H1 (cell line): ENCODE results near the gene DOCK1. TPM values are rescaled to one million over a fixed set of nuclear protein-coding genes. Genes with fewer than 3 reads are reported as not detected.

Source experiments
- CTCF ChIA-PET: fragments of 300-600 bp; sonication (Branson Sonifier 250); formaldehyde crosslinking; loops from one replicate; lab custom pipeline; 2021; ENCODE audit not compliant: partially characterized antibody; lab: Charles Lee
- POLR2A ChIA-PET: fragments of 300-600 bp; sonication (Branson Sonifier 250); formaldehyde crosslinking; loops from one replicate; lab custom pipeline; 2021; ENCODE audit warnings: inconsistent platforms; ENCODE audit not compliant: partially characterized antibody; lab: Charles Lee
- DNase-seq, 2 experiments: peaks; one replicate each; pipeline versions ENCODE4 v3.0.0 to v3.0.0-alpha.2; 2010 to 2022; ENCODE audit warnings: low spot score in 2 of 2, low read depth in 1 of 2, mixed read lengths in 1 of 2
- FAIRE-seq: peaks from 2 replicates; lab custom pipeline; 2011; peaks lifted over from hg19 to GRCh38; lab: Jason Lieb, UNC
- H2AFZ ChIP-seq: 2 replicates; pipeline ENCODE4 v1.8.1; 2012; ENCODE audit warnings: low read length, inconsistent platforms
- H2AK5ac ChIP-seq: 2 replicates; pipeline ENCODE4 v1.6.1; 2013; ENCODE audit warnings: low read depth, low read length
- H2BK120ac ChIP-seq: replicated peaks from 2 replicates; pipeline ENCODE3; 2013; ENCODE audit warnings: low read depth, low read length, inconsistent platforms
- H2BK12ac ChIP-seq: 2 replicates; pipeline ENCODE4 v1.6.1; 2013; ENCODE audit warnings: low read depth, low read length
- H2BK15ac ChIP-seq: 2 replicates; pipeline ENCODE4 v1.6.1; 2013; ENCODE audit warnings: low read length
- H2BK20ac ChIP-seq: 2 replicates; pipeline ENCODE4 v1.6.1; 2013; ENCODE audit warnings: low read length
- H2BK5ac ChIP-seq: 2 replicates; pipeline ENCODE4 v1.6.1; 2013; ENCODE audit warnings: low read depth, low read length
- H3K14ac ChIP-seq: 2 replicates; pipeline ENCODE4 v1.6.1; 2013; ENCODE audit warnings: inconsistent platforms; ENCODE audit not compliant: insufficient read length
- H3K18ac ChIP-seq: 2 replicates; pipeline ENCODE4 v1.6.1; 2013; ENCODE audit warnings: low read length; ENCODE audit errors: extremely low read depth
- H3K23ac ChIP-seq: 2 replicates; pipeline ENCODE4 v1.6.1; 2013; ENCODE audit warnings: inconsistent platforms; ENCODE audit not compliant: insufficient read length
- H3K23me2 ChIP-seq: 2 replicates; pipeline ENCODE4 v1.6.1; 2013; ENCODE audit warnings: low read depth, low read length
- H3K27ac ChIP-seq: 2 replicates; pipeline ENCODE4 v1.6.1; 2011; ENCODE audit warnings: low read depth, low read length, inconsistent platforms
- H3K27me3 ChIP-seq, 4 experiments: replicated peaks in 1 of 4; 1 replicate in 1 of 4; 2 replicates in 3 of 4; pipeline versions ENCODE4 v1.6.1 to v1.8.1; 2011 to 2013; ENCODE audit warnings: low read length in 3 of 4, mild to moderate bottlenecking in 3 of 4, inconsistent platforms in 2 of 4, mixed read lengths in 2 of 4, moderate library complexity in 1 of 4; ENCODE audit not compliant: control insufficient read depth in 3 of 4, insufficient read depth in 3 of 4; ENCODE audit errors: extremely low read depth in 1 of 4
- H3K36me3 ChIP-seq, 4 experiments: 2 replicates each; pipeline versions ENCODE4 v1.6.1 to v1.8.1; 2011 to 2013; ENCODE audit warnings: mild to moderate bottlenecking in 4 of 4, low read length in 3 of 4, moderate library complexity in 2 of 4, control low read depth in 1 of 4, inconsistent platforms in 1 of 4; ENCODE audit not compliant: insufficient read depth in 4 of 4, control insufficient read depth in 2 of 4
- H3K4ac ChIP-seq: replicated peaks from 2 replicates; pipeline ENCODE3; 2013; ENCODE audit warnings: low read length, low read depth, mixed read lengths, inconsistent platforms; ENCODE audit not compliant: insufficient read length
- H3K4me1 ChIP-seq, 4 experiments: replicated peaks in 1 of 4; 1 replicate in 1 of 4; 2 replicates in 3 of 4; pipeline versions ENCODE4 v1.6.1 to v1.8.1; 2011 to 2013; ENCODE audit warnings: low read length in 3 of 4, inconsistent platforms in 2 of 4, mixed read lengths in 1 of 4; ENCODE audit not compliant: insufficient read depth in 4 of 4, control insufficient read depth in 3 of 4
- H3K4me2 ChIP-seq, 2 experiments: 2 replicates each; pipeline versions ENCODE4 v1.6.1 to v1.8.1; 2011 to 2013; ENCODE audit warnings: low read depth in 2 of 2, low read length in 2 of 2, control low read depth in 1 of 2, inconsistent platforms in 1 of 2, mild to moderate bottlenecking in 1 of 2; ENCODE audit not compliant: insufficient read depth in 1 of 2
- H3K4me3 ChIP-seq, 4 experiments: fragments of 200-600, 300-600 bp in 1 of 4; sonication (generic), shearing (Covaris generic), sonication (Bioruptor Twin) in 1 of 4; 2 replicates each; pipeline versions ENCODE4 v1.5.1 to v1.8.1; 2011 to 2016; ENCODE audit warnings: low read length in 4 of 4, low read depth in 3 of 4, control low read depth in 2 of 4, inconsistent platforms in 2 of 4, mild to moderate bottlenecking in 2 of 4, mixed read lengths in 1 of 4, moderate library complexity in 1 of 4; ENCODE audit not compliant: insufficient read depth in 2 of 4; ENCODE audit errors: extremely low read depth in 1 of 4
- H3K56ac ChIP-seq: replicated peaks from 2 replicates; pipeline ENCODE3; 2013; ENCODE audit warnings: low read depth, mild to moderate bottlenecking, mixed read lengths, low read length, inconsistent platforms; ENCODE audit not compliant: insufficient read length
- H3K79me1 ChIP-seq: 2 replicates; pipeline ENCODE4 v1.6.1; 2013; ENCODE audit warnings: low read depth, low read length, control low read depth
- H3K79me2 ChIP-seq, 2 experiments: 2 replicates each; pipeline versions ENCODE4 v1.6.1 to v1.8.1; 2012 to 2013; ENCODE audit warnings: low read length in 2 of 2, mild to moderate bottlenecking in 2 of 2, inconsistent platforms in 1 of 2; ENCODE audit not compliant: insufficient read depth in 2 of 2, control insufficient read depth in 1 of 2
- H3K9ac ChIP-seq, 4 experiments: replicated peaks in 1 of 4; 1 replicate in 1 of 4; 2 replicates in 3 of 4; pipeline versions ENCODE4 v1.6.1 to v1.8.1; 2011 to 2013; ENCODE audit warnings: low read depth in 3 of 4, low read length in 3 of 4, control low read depth in 2 of 4, mild to moderate bottlenecking in 2 of 4, moderate library complexity in 2 of 4, inconsistent platforms in 1 of 4; ENCODE audit errors: extremely low read depth in 1 of 4
- H3K9me3 ChIP-seq, 2 experiments: 2 replicates each; pipeline versions ENCODE4 v1.6.1 to v1.8.1; 2012 to 2013; ENCODE audit warnings: mild to moderate bottlenecking in 2 of 2, moderate library complexity in 2 of 2, control low read depth in 1 of 2, inconsistent platforms in 1 of 2, low read depth in 1 of 2, low read length in 1 of 2, mixed read lengths in 1 of 2; ENCODE audit not compliant: insufficient read depth in 2 of 2
- H4K20me1 ChIP-seq, 2 experiments: replicated peaks in 1 of 2; 2 replicates each; pipeline versions ENCODE3 to v1.8.1; 2011 to 2013; ENCODE audit warnings: inconsistent platforms in 2 of 2, low read length in 2 of 2, mild to moderate bottlenecking in 1 of 2; ENCODE audit not compliant: insufficient read depth in 2 of 2, control insufficient read depth in 1 of 2
- H4K5ac ChIP-seq: 2 replicates; pipeline ENCODE4 v1.6.1; 2013; ENCODE audit warnings: low read length, low read depth, mixed read lengths, inconsistent platforms; ENCODE audit not compliant: insufficient read length
- H4K8ac ChIP-seq: 2 replicates; pipeline ENCODE4 v1.8.0; 2013; ENCODE audit warnings: mild to moderate bottlenecking, moderate library complexity, low read length, inconsistent platforms; ENCODE audit not compliant: insufficient read depth; ENCODE audit errors: extremely low read depth
- H4K91ac ChIP-seq: replicated peaks from 2 replicates; pipeline ENCODE3; 2013; ENCODE audit warnings: low read length, mixed read lengths, inconsistent platforms; ENCODE audit not compliant: insufficient read length
- CHD1 ChIP-seq: IDR thresholded peaks from 2 replicates; pipeline ENCODE4 v1.6.1; 2012; ENCODE audit warnings: low read depth, low read length, improper control_type of control experiment
- RFX5 ChIP-seq: IDR thresholded peaks from 2 replicates; pipeline ENCODE4 v1.6.1; 2011; ENCODE audit warnings: low read depth, low read length, improper control_type of control experiment, borderline replicate concordance
- WGBS, 2 experiments: shearing (Covaris generic) in 1 of 2; methylation state at CpG; one replicate each; pipeline versions ENCODE4 v1.1.6 to v1.1.7; 2013 to 2015; ENCODE audit warnings: low lambda C conversion rate in 2 of 2, mixed read lengths in 2 of 2, inconsistent platforms in 1 of 2, low coverage in 1 of 2, missing lambda C conversion rate in 1 of 2; ENCODE audit not compliant: insufficient replicate concordance in 2 of 2, insufficient coverage in 1 of 2, insufficient read length in 1 of 2; ENCODE audit errors: extremely low coverage in 1 of 2, missing lambda C conversion rate in 1 of 2; 5-methylcytosine and 5-hydroxymethylcytosine counted together
- polyA plus RNA-seq, 7 experiments: library from polyadenylated mRNA; depleted of rRNA in 3 of 7; stranded (reverse) in 5 of 7; unstranded in 2 of 7; fragments of >200 nt in 5 of 7; fragments of 200-250 nt in 2 of 7; gene quantifications; 1 replicate in 5 of 7; 2 replicates in 1 of 7; 4 replicates in 1 of 7; pipeline versions ENCODE4 v1.2.1 to v1.2.3, GENCODE V29; 2011 to 2013; ENCODE audit warnings: missing spikeins in 2 of 7, mixed read lengths in 2 of 7
- total RNA-seq: library from RNA; stranded (reverse); fragmentation: NEBNext Ultra II Directional; extraction: Animal tissue kit (Norgen Biotek cat#: 25700); gene quantifications from 2 replicates; pipeline ENCODE4 v1.2.1, GENCODE V29; 2021

DOCK1 gene
- total and polyA plus RNA-seq, 2 of the 8 experiments (the other 6 are each of a cell fraction or from before 2014, with no cell fraction given): 11.6 to 53.0 TPM

DNA sequence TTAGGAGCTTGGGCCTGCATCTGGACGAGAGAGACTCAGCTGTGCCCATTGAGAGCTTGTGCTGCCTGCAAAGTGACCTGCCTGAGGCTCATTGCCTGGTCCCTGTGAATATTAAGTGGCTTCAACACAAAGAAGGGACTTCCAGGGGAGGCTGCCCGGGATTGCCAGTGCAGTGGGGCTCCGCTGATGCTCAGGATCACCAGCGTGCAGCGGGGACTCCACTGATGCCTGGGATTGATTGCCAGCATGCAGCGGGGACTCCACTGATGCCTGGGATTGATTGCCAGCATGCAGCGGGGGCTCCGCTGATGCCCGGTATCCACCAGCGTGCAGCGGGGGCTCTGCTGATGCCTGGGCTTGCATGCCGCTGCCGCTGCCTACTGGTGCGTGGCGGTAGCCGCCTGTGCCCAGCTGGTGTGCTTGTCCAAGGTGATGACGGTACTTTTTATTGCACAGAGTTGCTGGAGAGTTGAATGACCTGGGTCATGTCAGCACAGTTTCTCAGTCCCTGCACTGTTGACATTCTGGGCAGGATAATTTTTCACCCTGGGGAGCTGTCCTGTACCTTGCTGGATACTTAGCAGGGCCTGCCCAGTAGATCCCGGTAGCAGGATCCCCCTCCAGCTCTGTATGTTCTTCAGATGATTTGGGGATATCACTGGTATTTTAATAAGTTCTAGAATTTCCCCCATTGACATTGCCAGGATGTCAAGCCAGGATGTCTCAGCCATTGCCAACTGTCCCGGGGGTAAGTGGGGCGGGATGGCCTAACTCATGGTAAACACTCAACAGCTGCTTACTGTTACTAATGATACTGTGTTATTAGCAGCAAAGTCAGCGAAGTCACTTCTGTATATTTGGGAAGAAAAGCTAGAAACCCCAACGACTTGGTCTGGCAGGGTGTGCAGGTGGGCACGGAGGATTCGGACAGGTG, 13.0 kb downstream of the DOCK1 start:
- DNase-seq (no peak), FAIRE-seq (no peak)
- Histone ChIP-seq H2AFZ (no peak overlapping the region), H3K4me1 (no peaks in the 10 kb centered on the region), H3K9ac (no peak overlapping the region), H2BK120ac (no peak overlapping the region), H3K9me3 (no peaks in the 10 kb centered on the region), H4K8ac (no peak overlapping the region), H3K4me2 (no peak overlapping the region), H3K56ac (no peak overlapping the region), H2BK15ac (no peak overlapping the region), H2BK5ac (no peak overlapping the region), H4K91ac (no peak overlapping the region), H2BK20ac (no peak overlapping the region), H3K23me2 (no peaks in the 10 kb centered on the region), H4K5ac (no peak overlapping the region), H3K14ac (no peak overlapping the region), H3K27me3 (no peaks in the 10 kb centered on the region), H2BK12ac (no peak overlapping the region), H3K23ac (no peak overlapping the region), H3K79me1 (peaks cover 15% of the 10 kb centered on the region; the same call in 1 of the 2 replicates), H3K79me2 (peaks cover 4 to 86% of the 10 kb centered on the region in 2 experiments; a peak in 3 of 4 replicates), H3K4me3 (no peak overlapping the region), H3K27ac (no peak overlapping the region), H2AK5ac (no peak overlapping the region), H3K4ac (no peak overlapping the region), H3K36me3 (peaks cover 0 to 5% (median 3%) of the 10 kb centered on the region in 4 experiments; a peak in 3 of 8 replicates), H3K18ac (no peak overlapping the region), H4K20me1 (peaks cover 4 to 22% of the 10 kb centered on the region in 2 experiments)
- ChIA-PET CTCF (interaction anchor here (1.1 to 3.3 kb wide), 5 partner anchors 10 to 51 kb away, joined by 3 to 16 read pairs (median 3); no protein-coding TSS in a partner anchor), POLR2A (no interaction called here)
- TF ChIP-seq RFX5 (no peak), CHD1 (no peak)
- WGBS, 2 experiments: 93% methylated on average over 24 of the region's 24 CpGs; no CpG with 5 or more reads in 1 of the 2 experiments
